Testis (tissue), 3 donors: ENCODE data around the gene FZD8. TPM values are rescaled to one million over a fixed set of nuclear protein-coding genes. Genes with fewer than 3 reads are reported as not detected.

Source experiments
- DNase-seq: peaks from one replicate; pipeline ENCODE4 v3.0.0-alpha.2; 2019
- H3K27ac ChIP-seq, 2 donors: fragments of 200-600 bp; sonication (generic); one replicate each; pipeline ENCODE4 v1.5.1; 2019
- H3K27me3 ChIP-seq: fragments of 200-600 bp; sonication (generic); one replicate; pipeline ENCODE4 v1.5.1; 2019
- H3K36me3 ChIP-seq: fragments of 200-600 bp; sonication (generic); one replicate; pipeline ENCODE4 v1.5.1; 2017; ENCODE audit warnings: low read depth; ENCODE audit errors: missing control alignments
- H3K4me1 ChIP-seq: fragments of 200-600 bp; sonication (generic); one replicate; pipeline ENCODE4 v1.5.1; 2019
- H3K4me3 ChIP-seq, 2 donors: fragments of 200-600 bp; sonication (generic); one replicate each; pipeline ENCODE4 v1.5.1; 2017 to 2019
- H3K9me3 ChIP-seq: fragments of 200-600 bp; sonication (generic); one replicate; pipeline ENCODE4 v1.5.1; 2017
- POLR2A ChIP-seq: fragments of 450-650 bp; IDR thresholded peaks from one replicate; pipeline ENCODE4 v1.6.1; 2017; ENCODE audit warnings: antibody characterized with exemption, mild to moderate bottlenecking, moderate library complexity
- WGBS, 2 donors: methylation state at CpG; one replicate each; pipeline ENCODE4 v1.1.5; 2018; 5-methylcytosine and 5-hydroxymethylcytosine counted together
- intact Hi-C: fragments of 100-400 bp; cut with DNase I; formaldehyde crosslinking; loops from one replicate; pipeline ENCODE4 v1.15.1; 2023; ENCODE audit warnings: low total_unique reads
- polyA plus RNA-seq: library from polyadenylated mRNA; stranded (reverse); fragments of 350-450 nt; fragmentation: Illumina TruSeq; extraction: RNeasy Lipid Tissue Mini Kit (QIAGEN cat#74804); gene quantifications from one replicate; pipeline ENCODE4 v1.2.3, GENCODE V29; 2014; ENCODE audit warnings: low read depth, low replicate concordance; ENCODE audit not compliant: insufficient read depth
- total RNA-seq, 2 donors: library from RNA; depleted of rRNA; stranded (reverse); fragments of >200 nt; gene quantifications; one replicate each; pipeline ENCODE4 v1.2.3, GENCODE V29; 2016
- TF ChIP-seq, protein P1 (sequence below), 3 experiments: fragments of 450-650 bp in 2 of 3; fragments of 200-600 bp in 1 of 3; sonication (generic) in 1 of 3; IDR thresholded peaks; one replicate each; pipeline ENCODE4 v1.5.1; 2016 to 2019; ENCODE audit warnings: antibody characterized with exemption in 3 of 3, mild to moderate bottlenecking in 2 of 3, moderate library complexity in 1 of 3

Gene FZD8
- total and polyA plus RNA-seq, 3 donors from 2014 or later = 4.9 to 16.4 (median 13.0) TPM

DNA sequence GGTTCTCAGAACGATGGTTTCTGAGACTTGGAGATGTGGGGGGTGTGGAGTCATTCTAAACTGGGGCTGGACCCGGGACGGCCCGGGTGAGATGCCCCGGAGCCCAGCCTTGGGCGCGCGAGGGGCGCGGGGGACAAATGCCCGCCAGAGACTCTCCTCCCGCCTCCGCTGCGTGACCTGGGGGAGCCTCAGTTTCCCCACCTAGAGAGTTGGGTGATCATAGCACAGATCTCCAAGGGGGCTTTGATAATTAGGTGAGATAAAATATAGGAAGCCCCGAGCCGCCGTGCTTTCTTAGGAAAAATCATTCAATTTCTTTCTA lies 658 bp upstream of the FZD8 start:
- intact Hi-C loops = no loop called here
- TF ChIP-seq, protein P1, sequence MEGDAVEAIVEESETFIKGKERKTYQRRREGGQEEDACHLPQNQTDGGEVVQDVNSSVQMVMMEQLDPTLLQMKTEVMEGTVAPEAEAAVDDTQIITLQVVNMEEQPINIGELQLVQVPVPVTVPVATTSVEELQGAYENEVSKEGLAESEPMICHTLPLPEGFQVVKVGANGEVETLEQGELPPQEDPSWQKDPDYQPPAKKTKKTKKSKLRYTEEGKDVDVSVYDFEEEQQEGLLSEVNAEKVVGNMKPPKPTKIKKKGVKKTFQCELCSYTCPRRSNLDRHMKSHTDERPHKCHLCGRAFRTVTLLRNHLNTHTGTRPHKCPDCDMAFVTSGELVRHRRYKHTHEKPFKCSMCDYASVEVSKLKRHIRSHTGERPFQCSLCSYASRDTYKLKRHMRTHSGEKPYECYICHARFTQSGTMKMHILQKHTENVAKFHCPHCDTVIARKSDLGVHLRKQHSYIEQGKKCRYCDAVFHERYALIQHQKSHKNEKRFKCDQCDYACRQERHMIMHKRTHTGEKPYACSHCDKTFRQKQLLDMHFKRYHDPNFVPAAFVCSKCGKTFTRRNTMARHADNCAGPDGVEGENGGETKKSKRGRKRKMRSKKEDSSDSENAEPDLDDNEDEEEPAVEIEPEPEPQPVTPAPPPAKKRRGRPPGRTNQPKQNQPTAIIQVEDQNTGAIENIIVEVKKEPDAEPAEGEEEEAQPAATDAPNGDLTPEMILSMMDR (IDR thresholded peaks at IDR 0.05) = no peak
- TF ChIP-seq POLR2A = no peak
- H3K27me3 ChIP-seq = no peaks in the 10 kb centered on the region
- no peaks in the 10 kb centered on the region for H3K9me3 ChIP-seq
- H3K36me3 ChIP-seq = no peaks in the 10 kb centered on the region
- 0% methylated on average over 9 to 17 of the region's 17 CpGs for WGBS, 2 donors
- peak overlapping the region; percentile 77 for H3K4me3 ChIP-seq
- peak overlapping the region in 1 of 2 donors; percentile 36 for H3K27ac ChIP-seq
- no peak for DNase-seq
- peaks cover 3% of the 10 kb centered on the region for H3K4me1 ChIP-seq

DNA sequence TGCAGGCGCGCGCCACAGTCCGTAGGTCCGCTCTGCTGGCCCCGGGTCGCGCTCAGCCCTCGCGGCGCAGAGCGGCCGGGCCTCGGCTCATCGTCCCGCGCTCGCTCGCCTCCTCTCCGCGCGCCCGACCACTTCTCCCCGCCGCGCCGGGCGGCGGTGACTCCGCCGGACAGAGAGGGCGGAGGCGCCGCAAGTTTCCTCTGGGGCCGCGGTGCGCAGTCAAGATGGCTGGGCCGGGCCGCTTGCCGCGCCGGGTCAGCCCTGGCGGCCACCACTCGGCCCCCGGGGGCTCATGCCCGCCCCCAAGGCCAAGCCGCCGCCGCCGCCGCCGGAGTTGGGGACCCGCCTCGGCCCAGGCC lies 441 bp downstream of the FZD8 start:
- TF ChIP-seq, protein P1 (IDR thresholded peaks at IDR 0.05) = no peak
- TF ChIP-seq POLR2A = no peak
- Histone ChIP-seq H3K4me3 (peak overlapping the region; percentile 77), H3K27me3 (no peaks in the 10 kb centered on the region), H3K9me3 (no peaks in the 10 kb centered on the region), H3K27ac (peak overlapping the region; percentile 19 to 73), H3K4me1 (peaks cover 3% of the 10 kb centered on the region), H3K36me3 (no peaks in the 10 kb centered on the region)
- DNase-seq = no peak
- intact Hi-C loops = no loop called here
- WGBS, 2 donors = 0% methylated on average over 31 of the region's 54 CpGs; no CpG with 5 or more reads in 1 of the 2 donors

DNA sequence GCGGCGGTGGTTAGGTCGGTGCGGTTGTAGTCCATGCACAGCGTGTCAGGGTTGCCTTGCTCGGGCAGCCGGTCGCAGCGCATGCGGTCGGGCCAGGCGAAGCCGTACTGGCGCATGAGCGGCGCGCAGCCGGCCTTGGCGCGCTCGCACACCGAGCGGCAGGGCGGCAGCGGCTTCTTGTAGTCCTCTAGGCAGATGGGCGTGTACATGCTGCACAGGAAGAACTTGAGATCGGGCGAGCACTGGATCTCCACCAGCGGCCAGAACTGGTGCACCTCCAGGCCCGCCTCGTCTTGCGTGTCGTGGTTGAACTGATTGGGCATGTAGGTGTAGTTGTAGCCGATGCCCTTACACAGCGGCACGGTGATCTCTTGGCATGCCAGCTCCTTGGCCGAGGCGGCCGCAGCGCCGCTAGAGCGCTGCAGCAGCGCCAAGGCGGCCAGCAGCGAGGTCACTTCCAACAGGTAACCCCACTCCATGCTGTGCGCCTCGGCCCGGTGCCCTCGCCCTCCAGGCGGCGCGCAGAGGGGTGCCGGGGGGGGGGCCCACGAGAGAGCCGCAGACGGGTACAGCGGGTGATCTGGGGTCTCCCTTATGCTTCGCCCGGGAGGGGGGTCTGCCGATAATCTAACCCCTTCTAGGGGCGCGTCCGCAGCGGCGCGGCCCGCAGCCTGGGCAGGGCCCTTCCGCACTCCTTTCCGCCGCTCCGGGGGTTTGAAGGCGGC lies 983 bp downstream of the FZD8 start:
- intact Hi-C loops = no loop called here
- peak; percentile 69 for DNase-seq
- WGBS, 2 donors = 2% methylated on average over 50 of the region's 72 CpGs; no CpG with 5 or more reads in 1 of the 2 donors
- Histone ChIP-seq H3K4me1 (peaks cover 3% of the 10 kb centered on the region), H3K27me3 (no peaks in the 10 kb centered on the region), H3K9me3 (no peaks in the 10 kb centered on the region), H3K36me3 (no peaks in the 10 kb centered on the region), H3K4me3 (peak overlapping the region; percentile 77), H3K27ac (peak overlapping the region; percentile 19 to 73)
- no peak for TF ChIP-seq POLR2A
- TF ChIP-seq, protein P1 (IDR thresholded peaks at IDR 0.05) = no peak

DNA sequence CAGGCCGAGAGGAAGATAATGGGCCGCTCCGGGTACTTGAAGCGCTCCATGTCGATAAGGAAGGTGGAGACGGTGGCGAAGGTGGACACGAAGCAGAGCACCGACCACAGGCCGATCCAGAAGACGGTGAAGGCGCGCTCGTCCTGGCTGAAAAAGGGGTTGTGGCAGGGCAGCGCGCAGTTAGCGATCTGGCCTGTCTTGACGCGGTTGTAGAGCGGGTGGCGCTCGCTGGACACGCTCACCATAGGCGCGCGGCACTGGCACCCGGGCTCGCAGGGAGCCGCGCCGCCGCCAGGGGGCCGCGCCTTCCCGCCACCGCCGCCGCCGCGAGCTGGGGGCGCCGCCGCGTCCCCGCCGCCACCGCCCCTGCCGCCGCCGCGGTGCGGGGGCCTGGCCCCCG lies 1.6 kb downstream of the FZD8 start:
- Histone ChIP-seq H3K4me3 (no peak overlapping the region), H3K9me3 (no peaks in the 10 kb centered on the region), H3K36me3 (no peaks in the 10 kb centered on the region), H3K27me3 (no peaks in the 10 kb centered on the region), H3K4me1 (peaks cover 3% of the 10 kb centered on the region), H3K27ac (no peak overlapping the region)
- peak; percentile 75 for DNase-seq
- intact Hi-C loops = no loop called here
- TF ChIP-seq, protein P1 (IDR thresholded peaks at IDR 0.05) = peak; percentile 22 to 72 (median 29)
- no peak for TF ChIP-seq POLR2A
- WGBS, 2 donors = 0 to 2% methylated on average over 14 to 52 of the region's 53 CpGs
